ENCODE data around the gene SUFU. TPM values are rescaled to one million over a fixed set of nuclear protein-coding genes. Genes with fewer than 3 reads are reported as not detected.
A peak's percentile ranks its signal among the peaks of the same experiment; 100 is the strongest.

Gene SUFU
- total RNA-seq, 1 experiment from 2014 or later: 2.7 TPM

DNA sequence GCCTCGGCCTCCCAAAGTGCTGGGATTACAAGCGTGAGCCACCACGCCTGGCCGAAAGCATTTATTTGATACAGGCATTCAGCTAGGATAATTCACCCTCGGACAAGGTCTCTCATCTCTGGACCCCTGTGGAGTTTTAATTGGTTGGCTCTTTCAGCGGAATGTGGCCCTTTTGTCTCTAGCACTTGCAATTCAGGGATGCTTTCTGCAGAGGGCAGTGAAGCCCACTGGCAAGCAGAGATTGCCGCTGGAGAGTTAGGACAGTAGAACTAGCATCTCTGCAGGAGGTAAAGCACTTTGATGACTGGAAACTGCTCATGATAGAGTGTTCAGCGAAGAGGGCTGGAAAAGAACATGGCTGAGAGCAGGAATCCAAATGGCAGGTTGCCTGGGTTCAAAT is 62.0 kb downstream of the SUFU start:
- H4K20me1 ChIP-seq (ENCODE audit: low read length): no peaks in the 10 kb centered on the region
- BruUV-seq (replicated peaks): no TSS peak
- H3F3A ChIP-seq (ENCODE audit: low read length, unreplicated experiment): no peaks in the 10 kb centered on the region
- intact Hi-C loops (cut with micrococcal nuclease): no loop called here
- no peaks in the 10 kb centered on the region for H3K9me2 ChIP-seq (replicated peaks; ENCODE audit: low read length)
- no peak for ATAC-seq
- TF ChIP-seq, protein P1, sequence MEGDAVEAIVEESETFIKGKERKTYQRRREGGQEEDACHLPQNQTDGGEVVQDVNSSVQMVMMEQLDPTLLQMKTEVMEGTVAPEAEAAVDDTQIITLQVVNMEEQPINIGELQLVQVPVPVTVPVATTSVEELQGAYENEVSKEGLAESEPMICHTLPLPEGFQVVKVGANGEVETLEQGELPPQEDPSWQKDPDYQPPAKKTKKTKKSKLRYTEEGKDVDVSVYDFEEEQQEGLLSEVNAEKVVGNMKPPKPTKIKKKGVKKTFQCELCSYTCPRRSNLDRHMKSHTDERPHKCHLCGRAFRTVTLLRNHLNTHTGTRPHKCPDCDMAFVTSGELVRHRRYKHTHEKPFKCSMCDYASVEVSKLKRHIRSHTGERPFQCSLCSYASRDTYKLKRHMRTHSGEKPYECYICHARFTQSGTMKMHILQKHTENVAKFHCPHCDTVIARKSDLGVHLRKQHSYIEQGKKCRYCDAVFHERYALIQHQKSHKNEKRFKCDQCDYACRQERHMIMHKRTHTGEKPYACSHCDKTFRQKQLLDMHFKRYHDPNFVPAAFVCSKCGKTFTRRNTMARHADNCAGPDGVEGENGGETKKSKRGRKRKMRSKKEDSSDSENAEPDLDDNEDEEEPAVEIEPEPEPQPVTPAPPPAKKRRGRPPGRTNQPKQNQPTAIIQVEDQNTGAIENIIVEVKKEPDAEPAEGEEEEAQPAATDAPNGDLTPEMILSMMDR (conservative IDR thresholded peaks at IDR 0.05; ENCODE audit: low read depth, low read length): peak; percentile 27; the same call in 1 of the 2 replicates
- no peak for TF ChIP-seq EZH2phosphoT487 (IDR thresholded peaks at IDR 0.05; ENCODE audit: borderline replicate concordance, low read length)
- H3K27ac ChIP-seq (ENCODE audit: low read length): no peak overlapping the region
- no peaks in the 10 kb centered on the region for H3K4me1 ChIP-seq (ENCODE audit: insufficient read depth, low read length)
- H2AFZ ChIP-seq (ENCODE audit: low read length): no peak overlapping the region
- no peaks in the 10 kb centered on the region for H3K9me3 ChIP-seq (ENCODE audit: low read length)
- no peak for DNase-seq
- no peak overlapping the region for H3K4me2 ChIP-seq (ENCODE audit: low read length)
- no peaks in the 10 kb centered on the region for H3K27me3 ChIP-seq (ENCODE audit: low read length)
- ChIA-PET CTCF (no interaction called here), POLR2A (ENCODE audit: unreplicated experiment) (no interaction called here)
- no peaks in the 10 kb centered on the region for H3K79me2 ChIP-seq (ENCODE audit: low read length)
- H3K36me3 ChIP-seq (ENCODE audit: low read depth, low read length): no peaks in the 10 kb centered on the region
- H3K4me3 ChIP-seq (ENCODE audit: low read length): no peak overlapping the region
- H3K9ac ChIP-seq (ENCODE audit: low read length): no peak overlapping the region

DNA sequence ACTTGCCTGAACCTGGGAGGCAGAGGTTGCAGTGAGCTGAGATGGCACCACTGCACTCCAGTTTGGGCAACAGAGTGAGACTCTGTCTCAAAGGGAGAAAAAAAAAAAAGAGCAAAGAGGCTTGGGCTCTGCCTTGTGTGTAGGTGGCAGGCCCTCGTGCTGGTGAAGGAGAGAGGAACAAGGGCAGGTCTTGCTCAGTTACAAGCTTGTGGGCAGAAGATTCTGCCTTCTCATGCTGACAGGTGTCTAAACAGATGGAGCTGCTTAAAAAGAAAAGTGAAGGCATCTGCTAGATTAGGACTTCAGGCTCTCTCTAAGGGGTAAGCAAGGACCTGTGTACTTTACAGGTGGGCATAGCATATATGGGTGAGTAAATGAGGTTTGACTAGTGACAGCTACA is 75.0 kb downstream of the SUFU start:
- no peaks in the 10 kb centered on the region for H3K9me3 ChIP-seq (ENCODE audit: low read length)
- no peaks in the 10 kb centered on the region for H3K36me3 ChIP-seq (ENCODE audit: low read depth, low read length)
- H3K27me3 ChIP-seq (ENCODE audit: low read length): no peaks in the 10 kb centered on the region
- H3K9ac ChIP-seq (ENCODE audit: low read length): no peak overlapping the region
- CTCF ChIA-PET: no interaction called here
- intact Hi-C loops (cut with micrococcal nuclease): no loop called here
- TF ChIP-seq EZH2 (IDR thresholded peaks at IDR 0.05; ENCODE audit: low read length, unreplicated experiment) (no peak), EZH2phosphoT487 (IDR thresholded peaks at IDR 0.05; ENCODE audit: borderline replicate concordance, low read length) (no peak)
- TF ChIP-seq, protein P1 (conservative IDR thresholded peaks at IDR 0.05; ENCODE audit: low read depth, low read length): no peak
- H3K4me2 ChIP-seq (ENCODE audit: low read length): no peak overlapping the region
- DNase-seq: no peak
- POLR2A ChIA-PET (ENCODE audit: unreplicated experiment): no interaction called here
- H3K4me3 ChIP-seq (ENCODE audit: low read length): no peak overlapping the region
- H3K27ac ChIP-seq (ENCODE audit: low read length): no peak overlapping the region
- H4K20me1 ChIP-seq (ENCODE audit: low read length): no peaks in the 10 kb centered on the region
- H3K4me1 ChIP-seq (ENCODE audit: insufficient read depth, low read length): no peaks in the 10 kb centered on the region
- no peaks in the 10 kb centered on the region for H3F3A ChIP-seq (ENCODE audit: low read length, unreplicated experiment)
- no TSS peak for BruUV-seq (replicated peaks)
- ATAC-seq: no peak
- H3K79me2 ChIP-seq (ENCODE audit: low read length): no peaks in the 10 kb centered on the region
- no peak overlapping the region for H2AFZ ChIP-seq (ENCODE audit: low read length)
- no peaks in the 10 kb centered on the region for H3K9me2 ChIP-seq (replicated peaks; ENCODE audit: low read length)

DNA sequence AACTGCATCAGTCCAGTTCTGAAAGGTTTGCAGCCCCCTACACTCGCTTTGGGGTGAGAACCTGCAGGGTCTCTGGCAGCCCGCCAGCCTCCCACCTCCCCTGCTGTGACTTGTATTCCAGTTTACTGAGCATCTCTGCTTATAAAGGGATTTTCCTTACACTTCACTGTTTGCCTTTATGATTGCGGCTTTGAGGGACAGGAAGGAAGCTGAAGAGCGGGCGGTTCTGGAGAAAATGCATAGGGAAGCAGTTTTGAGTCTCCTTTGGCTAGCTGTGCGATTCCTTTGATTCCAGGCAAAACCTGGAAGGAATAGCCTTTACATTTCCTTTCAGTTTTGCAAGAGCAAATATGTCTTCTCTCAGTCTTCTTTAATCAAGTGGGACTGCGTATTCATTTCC is 75.6 kb downstream of the SUFU start:
- DNase-seq (no peak), ATAC-seq (no peak)
- TF ChIP-seq, protein P1 (conservative IDR thresholded peaks at IDR 0.05; ENCODE audit: low read depth, low read length): no peak
- TF ChIP-seq EZH2phosphoT487 (IDR thresholded peaks at IDR 0.05; ENCODE audit: borderline replicate concordance, low read length) (no peak), EZH2 (IDR thresholded peaks at IDR 0.05; ENCODE audit: low read length, unreplicated experiment) (no peak)
- Histone ChIP-seq H4K20me1 (ENCODE audit: low read length) (no peaks in the 10 kb centered on the region), H3K9ac (ENCODE audit: low read length) (no peak overlapping the region), H3K27me3 (ENCODE audit: low read length) (no peaks in the 10 kb centered on the region), H3K4me2 (ENCODE audit: low read length) (no peak overlapping the region), H3K4me3 (ENCODE audit: low read length) (no peak overlapping the region), H3K9me3 (ENCODE audit: low read length) (no peaks in the 10 kb centered on the region), H3K9me2 (replicated peaks; ENCODE audit: low read length) (no peaks in the 10 kb centered on the region), H3K4me1 (ENCODE audit: insufficient read depth, low read length) (no peaks in the 10 kb centered on the region), H3K79me2 (ENCODE audit: low read length) (no peaks in the 10 kb centered on the region), H3F3A (ENCODE audit: low read length, unreplicated experiment) (no peaks in the 10 kb centered on the region), H3K36me3 (ENCODE audit: low read depth, low read length) (no peaks in the 10 kb centered on the region), H3K27ac (ENCODE audit: low read length) (no peak overlapping the region), H2AFZ (ENCODE audit: low read length) (no peak overlapping the region)
- intact Hi-C loops (cut with micrococcal nuclease): no loop called here
- BruUV-seq (replicated peaks): no TSS peak
- ChIA-PET POLR2A (ENCODE audit: unreplicated experiment) (no interaction called here), CTCF (no interaction called here)
